GM23338 (cell line): ENCODE measurements around the gene ESPNL. TPM values are rescaled to one million over a fixed set of nuclear protein-coding genes. Genes with fewer than 3 reads are reported as not detected.

Experiments used
- ATAC-seq: fragments of 200-7000 bp; cut with Tn5 transposase; 3 replicates; pipeline ENCODE4 v1.9.1; 2020
- DNase-seq: peaks from one replicate; pipeline ENCODE4 v3.0.0-alpha.2; 2015; ENCODE audit warnings: low spot score
- H2AFZ ChIP-seq: fragments of 200-600 bp; sonication (generic); 2 replicates; pipeline ENCODE4 v1.8.0; 2016; ENCODE audit warnings: antibody characterized with exemption, mild to moderate bottlenecking, moderate library complexity
- H3F3A ChIP-seq: fragments of 200-600 bp; sonication (generic); replicated peaks from 2 replicates; pipeline ENCODE4 v1.8.0; 2017; ENCODE audit warnings: antibody characterized with exemption, mixed run types, low read depth
- H3K27ac ChIP-seq: fragments of 200-600 bp; sonication (generic); 2 replicates; pipeline ENCODE4 v1.6.1; 2016; ENCODE audit warnings: low read depth
- H3K27me3 ChIP-seq: fragments of 200-600 bp; sonication (generic); 2 replicates; pipeline ENCODE4 v1.8.0; 2016; ENCODE audit warnings: mild to moderate bottlenecking, mixed run types, moderate library complexity; ENCODE audit not compliant: insufficient read depth
- H3K36me3 ChIP-seq: fragments of 200-600 bp; sonication (generic); 2 replicates; pipeline ENCODE4 v1.8.0; 2016; ENCODE audit warnings: mild to moderate bottlenecking; ENCODE audit not compliant: insufficient read depth
- H3K4me1 ChIP-seq: fragments of 200-600 bp; sonication (generic); 2 replicates; pipeline ENCODE4 v1.8.0; 2016; ENCODE audit warnings: mild to moderate bottlenecking, moderate library complexity; ENCODE audit not compliant: insufficient read depth
- H3K4me2 ChIP-seq: fragments of 200-600 bp; sonication (generic); 2 replicates; pipeline ENCODE4 v1.7.1; 2017; ENCODE audit warnings: mixed run types
- H3K4me3 ChIP-seq: fragments of 200-600 bp; sonication (generic); 2 replicates; pipeline ENCODE4 v1.6.1; 2016; ENCODE audit warnings: mixed run types
- H3K79me2 ChIP-seq: fragments of 200-600 bp; sonication (generic); replicated peaks from 2 replicates; pipeline ENCODE4 v1.8.0; 2017; ENCODE audit warnings: mild to moderate bottlenecking; ENCODE audit not compliant: insufficient read depth
- H3K9me2 ChIP-seq: fragments of 200-600 bp; sonication (generic); 2 replicates; pipeline ENCODE4 v1.8.0; 2017; ENCODE audit not compliant: insufficient read depth
- H4K20me1 ChIP-seq: fragments of 200-600 bp; sonication (generic); replicated peaks from 2 replicates; pipeline ENCODE4 v1.8.0; 2017; ENCODE audit warnings: mild to moderate bottlenecking; ENCODE audit not compliant: insufficient read depth
- H3K27ac Mint-ChIP-seq: 2 replicates; pipeline ENCODE4 v1.8.0; 2020; ENCODE audit warnings: inconsistent platforms, mild to moderate bottlenecking, moderate library complexity, mixed read lengths
- H3K27me3 Mint-ChIP-seq: 3 replicates; pipeline ENCODE4 v1.8.0; 2022; ENCODE audit warnings: low read depth, mild to moderate bottlenecking, moderate library complexity, mixed read lengths, inconsistent platforms; ENCODE audit not compliant: insufficient read depth, poor library complexity
- H3K36me3 Mint-ChIP-seq: 3 replicates; pipeline ENCODE4 v1.8.0; 2021; ENCODE audit warnings: low read depth, mild to moderate bottlenecking, inconsistent platforms, moderate library complexity, mixed read lengths
- H3K4me1 Mint-ChIP-seq: 3 replicates; pipeline ENCODE4 v1.8.0; 2020; ENCODE audit warnings: mild to moderate bottlenecking, inconsistent platforms, mixed read lengths
- H3K4me3 Mint-ChIP-seq: 3 replicates; pipeline ENCODE4 v1.8.0; 2021; ENCODE audit warnings: moderate library complexity, mild to moderate bottlenecking, inconsistent platforms, mixed read lengths
- H3K9me3 Mint-ChIP-seq: 3 replicates; pipeline ENCODE4 v1.8.0; 2020; ENCODE audit warnings: moderate library complexity, mild to moderate bottlenecking, inconsistent platforms, mixed read lengths
- CREB1 ChIP-seq: fragments of 250-450 bp; sonication (Bioruptor Pico); IDR thresholded peaks from 2 replicates; pipeline ENCODE4 v1.5.0; 2020; ENCODE audit warnings: low read depth, mild to moderate bottlenecking, moderate library complexity
- EZH2 ChIP-seq: fragments of 200-600 bp; sonication (generic); IDR thresholded peaks from one replicate; pipeline ENCODE4 v1.8.0; 2017; ENCODE audit warnings: antibody characterized with exemption, mild to moderate bottlenecking, low read depth; ENCODE audit not compliant: unreplicated experiment
- EZH2phosphoT487 ChIP-seq: fragments of 200-600 bp; sonication (generic); IDR thresholded peaks from one replicate; pipeline ENCODE4 v1.8.1; 2018; ENCODE audit warnings: antibody characterized with exemption; ENCODE audit not compliant: unreplicated experiment
- JUNB ChIP-seq: IDR thresholded peaks from one replicate; pipeline ENCODE4 v1.6.1; 2016; ENCODE audit warnings: antibody characterized with exemption; ENCODE audit not compliant: unreplicated experiment
- NANOG ChIP-seq: IDR thresholded peaks from 2 replicates; pipeline ENCODE4 v1.6.1; 2016; ENCODE audit warnings: antibody characterized with exemption, borderline replicate concordance
- POLR2AphosphoS5 ChIP-seq: IDR thresholded peaks from 2 replicates; pipeline ENCODE4 v1.6.1; 2016; ENCODE audit warnings: antibody characterized with exemption, low read depth
- STAT1 ChIP-seq: IDR thresholded peaks from one replicate; pipeline ENCODE4 v1.6.1; 2016; ENCODE audit warnings: antibody characterized with exemption; ENCODE audit not compliant: unreplicated experiment
- ZNF114 ChIP-seq: fragments of 250-450 bp; sonication (Bioruptor Pico); IDR thresholded peaks from 2 replicates; pipeline ENCODE4 v1.5.0; 2020; ENCODE audit warnings: mild to moderate bottlenecking, moderate library complexity
- ZNF331 ChIP-seq: fragments of 250-450 bp; sonication (Bioruptor Pico); IDR thresholded peaks from 2 replicates; pipeline ENCODE4 v1.5.0; 2020; ENCODE audit warnings: low read depth, mild to moderate bottlenecking, moderate library complexity
- polyA plus RNA-seq: library from polyadenylated mRNA; unstranded; fragments of >200 nt; fragmentation: Nextera tagmentation; extraction: Ambion mirVana; gene quantifications from 2 replicates; pipeline ENCODE4 v1.2.1, GENCODE V29; 2016
- total RNA-seq: library from RNA; depleted of rRNA; stranded (reverse); fragments of >200 nt; shearing (Covaris generic); gene quantifications from 2 replicates; pipeline ENCODE4 v1.2.3, GENCODE V29; 2014
- TF ChIP-seq, protein P1 (sequence below): fragments of 250-450 bp; sonication (Bioruptor Pico); IDR thresholded peaks from 2 replicates; pipeline ENCODE4 v1.5.0; 2020; ENCODE audit warnings: mild to moderate bottlenecking, moderate library complexity
- TF ChIP-seq, protein P2 (sequence below), 2 experiments: fragments of 200-600 bp in 1 of 2; sonication (generic) in 1 of 2; conservative IDR thresholded peaks; 2 replicates each; pipeline versions ENCODE4 v1.5.1 to v1.6.1; 2016 to 2017; ENCODE audit warnings: antibody characterized with exemption in 2 of 2, low read depth in 2 of 2, mild to moderate bottlenecking in 2 of 2, moderate library complexity in 1 of 2
- TF ChIP-seq, protein P3 (sequence below): IDR thresholded peaks from one replicate; pipeline ENCODE4 v1.6.1; 2018; ENCODE audit warnings: antibody characterized with exemption; ENCODE audit not compliant: unreplicated experiment
- TF ChIP-seq, protein P4 (sequence below): IDR thresholded peaks from 2 replicates; pipeline ENCODE4 v1.6.1; 2016; ENCODE audit warnings: antibody characterized with exemption

ESPNL gene
- total and polyA plus RNA-seq, 2 experiments from 2014 or later: 0.44 to 3.1 TPM

DNA sequence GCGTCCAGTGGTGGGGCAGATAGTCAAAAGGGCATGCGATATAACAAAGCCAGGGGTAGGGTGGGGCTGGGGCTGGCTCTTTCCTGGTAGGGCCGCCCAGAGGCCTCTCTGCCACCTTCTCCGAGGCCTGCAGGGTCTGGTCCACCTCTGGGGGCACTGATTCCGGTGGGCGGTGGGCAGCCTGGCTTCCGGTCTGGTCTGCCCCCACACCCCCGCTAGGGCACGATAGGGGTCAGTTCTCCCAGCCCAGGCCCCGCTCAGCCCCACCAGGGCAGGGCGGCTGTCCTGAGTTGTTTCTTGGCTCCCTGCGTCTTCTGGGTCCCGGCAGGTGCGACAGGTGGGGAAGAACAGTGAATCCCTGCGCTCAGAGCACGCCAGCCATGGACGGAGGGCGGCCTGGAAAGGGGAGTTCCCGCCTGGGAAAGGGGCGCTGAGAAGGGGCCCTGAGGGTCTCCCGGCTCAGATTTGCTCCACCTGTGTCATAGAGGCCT is 57.9 kb downstream of the ESPNL start:
- Mint-ChIP-seq H3K4me3 (peak overlapping the region; percentile 76), H3K36me3 (no peaks in the 10 kb centered on the region), H3K27ac (no peak overlapping the region), H3K4me1 (peaks cover 14% of the 10 kb centered on the region), H3K27me3 (peaks cover 44% of the 10 kb centered on the region), H3K9me3 (peaks cover 3% of the 10 kb centered on the region; the same call in 1 of the 3 replicates)
- Histone ChIP-seq H3K4me1 (peaks cover 13% of the 10 kb centered on the region), H3K27me3 (peaks cover 40% of the 10 kb centered on the region), H3K4me2 (peak overlapping the region; percentile 85), H3K27ac (no peak overlapping the region), H2AFZ (peak overlapping the region; percentile 93), H4K20me1 (no peaks in the 10 kb centered on the region), H3K9me2 (no peaks in the 10 kb centered on the region), H3K4me3 (peak overlapping the region; percentile 87), H3K36me3 (no peaks in the 10 kb centered on the region), H3K79me2 (no peaks in the 10 kb centered on the region), H3F3A (0 out of 2 replicates have a peak, but pooled peaks cover 8% of the 10 kb centered on the region)
- DNase-seq (peak; percentile 64), ATAC-seq (peak; percentile 41)
- TF ChIP-seq CREB1 (CRISPR knock-in tag): no peak
- TF ChIP-seq STAT1: no peak
- TF ChIP-seq, protein P1, sequence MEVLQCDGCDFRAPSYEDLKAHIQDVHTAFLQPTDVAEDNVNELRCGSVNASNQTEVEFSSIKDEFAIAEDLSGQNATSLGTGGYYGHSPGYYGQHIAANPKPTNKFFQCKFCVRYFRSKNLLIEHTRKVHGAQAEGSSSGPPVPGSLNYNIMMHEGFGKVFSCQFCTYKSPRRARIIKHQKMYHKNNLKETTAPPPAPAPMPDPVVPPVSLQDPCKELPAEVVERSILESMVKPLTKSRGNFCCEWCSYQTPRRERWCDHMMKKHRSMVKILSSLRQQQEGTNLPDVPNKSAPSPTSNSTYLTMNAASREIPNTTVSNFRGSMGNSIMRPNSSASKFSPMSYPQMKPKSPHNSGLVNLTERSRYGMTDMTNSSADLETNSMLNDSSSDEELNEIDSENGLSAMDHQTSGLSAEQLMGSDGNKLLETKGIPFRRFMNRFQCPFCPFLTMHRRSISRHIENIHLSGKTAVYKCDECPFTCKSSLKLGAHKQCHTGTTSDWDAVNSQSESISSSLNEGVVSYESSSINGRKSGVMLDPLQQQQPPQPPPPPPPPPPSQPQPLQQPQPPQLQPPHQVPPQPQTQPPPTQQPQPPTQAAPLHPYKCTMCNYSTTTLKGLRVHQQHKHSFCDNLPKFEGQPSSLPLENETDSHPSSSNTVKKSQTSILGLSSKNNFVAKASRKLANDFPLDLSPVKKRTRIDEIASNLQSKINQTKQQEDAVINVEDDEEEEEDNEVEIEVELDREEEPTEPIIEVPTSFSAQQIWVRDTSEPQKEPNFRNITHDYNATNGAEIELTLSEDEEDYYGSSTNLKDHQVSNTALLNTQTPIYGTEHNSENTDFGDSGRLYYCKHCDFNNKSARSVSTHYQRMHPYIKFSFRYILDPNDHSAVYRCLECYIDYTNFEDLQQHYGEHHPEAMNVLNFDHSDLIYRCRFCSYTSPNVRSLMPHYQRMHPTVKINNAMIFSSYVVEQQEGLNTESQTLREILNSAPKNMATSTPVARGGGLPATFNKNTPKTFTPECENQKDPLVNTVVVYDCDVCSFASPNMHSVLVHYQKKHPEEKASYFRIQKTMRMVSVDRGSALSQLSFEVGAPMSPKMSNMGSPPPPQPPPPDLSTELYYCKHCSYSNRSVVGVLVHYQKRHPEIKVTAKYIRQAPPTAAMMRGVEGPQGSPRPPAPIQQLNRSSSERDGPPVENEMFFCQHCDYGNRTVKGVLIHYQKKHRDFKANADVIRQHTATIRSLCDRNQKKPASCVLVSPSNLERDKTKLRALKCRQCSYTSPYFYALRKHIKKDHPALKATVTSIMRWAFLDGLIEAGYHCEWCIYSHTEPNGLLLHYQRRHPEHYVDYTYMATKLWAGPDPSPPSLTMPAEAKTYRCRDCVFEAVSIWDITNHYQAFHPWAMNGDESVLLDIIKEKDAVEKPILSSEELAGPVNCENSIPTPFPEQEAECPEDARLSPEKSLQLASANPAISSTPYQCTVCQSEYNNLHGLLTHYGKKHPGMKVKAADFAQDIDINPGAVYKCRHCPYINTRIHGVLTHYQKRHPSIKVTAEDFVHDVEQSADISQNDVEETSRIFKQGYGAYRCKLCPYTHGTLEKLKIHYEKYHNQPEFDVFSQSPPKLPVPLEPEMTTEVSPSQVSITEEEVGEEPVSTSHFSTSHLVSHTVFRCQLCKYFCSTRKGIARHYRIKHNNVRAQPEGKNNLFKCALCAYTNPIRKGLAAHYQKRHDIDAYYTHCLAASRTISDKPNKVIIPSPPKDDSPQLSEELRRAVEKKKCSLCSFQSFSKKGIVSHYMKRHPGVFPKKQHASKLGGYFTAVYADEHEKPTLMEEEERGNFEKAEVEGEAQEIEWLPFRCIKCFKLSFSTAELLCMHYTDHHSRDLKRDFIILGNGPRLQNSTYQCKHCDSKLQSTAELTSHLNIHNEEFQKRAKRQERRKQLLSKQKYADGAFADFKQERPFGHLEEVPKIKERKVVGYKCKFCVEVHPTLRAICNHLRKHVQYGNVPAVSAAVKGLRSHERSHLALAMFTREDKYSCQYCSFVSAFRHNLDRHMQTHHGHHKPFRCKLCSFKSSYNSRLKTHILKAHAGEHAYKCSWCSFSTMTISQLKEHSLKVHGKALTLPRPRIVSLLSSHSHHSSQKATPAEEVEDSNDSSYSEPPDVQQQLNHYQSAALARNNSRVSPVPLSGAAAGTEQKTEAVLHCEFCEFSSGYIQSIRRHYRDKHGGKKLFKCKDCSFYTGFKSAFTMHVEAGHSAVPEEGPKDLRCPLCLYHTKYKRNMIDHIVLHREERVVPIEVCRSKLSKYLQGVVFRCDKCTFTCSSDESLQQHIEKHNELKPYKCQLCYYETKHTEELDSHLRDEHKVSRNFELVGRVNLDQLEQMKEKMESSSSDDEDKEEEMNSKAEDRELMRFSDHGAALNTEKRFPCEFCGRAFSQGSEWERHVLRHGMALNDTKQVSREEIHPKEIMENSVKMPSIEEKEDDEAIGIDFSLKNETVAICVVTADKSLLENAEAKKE (CRISPR knock-in tag): no peak
- no peak for TF ChIP-seq JUNB
- TF ChIP-seq ZNF114: no peak
- no peak for TF ChIP-seq NANOG
- TF ChIP-seq, protein P2, sequence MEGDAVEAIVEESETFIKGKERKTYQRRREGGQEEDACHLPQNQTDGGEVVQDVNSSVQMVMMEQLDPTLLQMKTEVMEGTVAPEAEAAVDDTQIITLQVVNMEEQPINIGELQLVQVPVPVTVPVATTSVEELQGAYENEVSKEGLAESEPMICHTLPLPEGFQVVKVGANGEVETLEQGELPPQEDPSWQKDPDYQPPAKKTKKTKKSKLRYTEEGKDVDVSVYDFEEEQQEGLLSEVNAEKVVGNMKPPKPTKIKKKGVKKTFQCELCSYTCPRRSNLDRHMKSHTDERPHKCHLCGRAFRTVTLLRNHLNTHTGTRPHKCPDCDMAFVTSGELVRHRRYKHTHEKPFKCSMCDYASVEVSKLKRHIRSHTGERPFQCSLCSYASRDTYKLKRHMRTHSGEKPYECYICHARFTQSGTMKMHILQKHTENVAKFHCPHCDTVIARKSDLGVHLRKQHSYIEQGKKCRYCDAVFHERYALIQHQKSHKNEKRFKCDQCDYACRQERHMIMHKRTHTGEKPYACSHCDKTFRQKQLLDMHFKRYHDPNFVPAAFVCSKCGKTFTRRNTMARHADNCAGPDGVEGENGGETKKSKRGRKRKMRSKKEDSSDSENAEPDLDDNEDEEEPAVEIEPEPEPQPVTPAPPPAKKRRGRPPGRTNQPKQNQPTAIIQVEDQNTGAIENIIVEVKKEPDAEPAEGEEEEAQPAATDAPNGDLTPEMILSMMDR (conservative IDR thresholded peaks at IDR 0.05; ENCODE audit: low read depth in 2 of 2): no peak
- TF ChIP-seq, protein P3, sequence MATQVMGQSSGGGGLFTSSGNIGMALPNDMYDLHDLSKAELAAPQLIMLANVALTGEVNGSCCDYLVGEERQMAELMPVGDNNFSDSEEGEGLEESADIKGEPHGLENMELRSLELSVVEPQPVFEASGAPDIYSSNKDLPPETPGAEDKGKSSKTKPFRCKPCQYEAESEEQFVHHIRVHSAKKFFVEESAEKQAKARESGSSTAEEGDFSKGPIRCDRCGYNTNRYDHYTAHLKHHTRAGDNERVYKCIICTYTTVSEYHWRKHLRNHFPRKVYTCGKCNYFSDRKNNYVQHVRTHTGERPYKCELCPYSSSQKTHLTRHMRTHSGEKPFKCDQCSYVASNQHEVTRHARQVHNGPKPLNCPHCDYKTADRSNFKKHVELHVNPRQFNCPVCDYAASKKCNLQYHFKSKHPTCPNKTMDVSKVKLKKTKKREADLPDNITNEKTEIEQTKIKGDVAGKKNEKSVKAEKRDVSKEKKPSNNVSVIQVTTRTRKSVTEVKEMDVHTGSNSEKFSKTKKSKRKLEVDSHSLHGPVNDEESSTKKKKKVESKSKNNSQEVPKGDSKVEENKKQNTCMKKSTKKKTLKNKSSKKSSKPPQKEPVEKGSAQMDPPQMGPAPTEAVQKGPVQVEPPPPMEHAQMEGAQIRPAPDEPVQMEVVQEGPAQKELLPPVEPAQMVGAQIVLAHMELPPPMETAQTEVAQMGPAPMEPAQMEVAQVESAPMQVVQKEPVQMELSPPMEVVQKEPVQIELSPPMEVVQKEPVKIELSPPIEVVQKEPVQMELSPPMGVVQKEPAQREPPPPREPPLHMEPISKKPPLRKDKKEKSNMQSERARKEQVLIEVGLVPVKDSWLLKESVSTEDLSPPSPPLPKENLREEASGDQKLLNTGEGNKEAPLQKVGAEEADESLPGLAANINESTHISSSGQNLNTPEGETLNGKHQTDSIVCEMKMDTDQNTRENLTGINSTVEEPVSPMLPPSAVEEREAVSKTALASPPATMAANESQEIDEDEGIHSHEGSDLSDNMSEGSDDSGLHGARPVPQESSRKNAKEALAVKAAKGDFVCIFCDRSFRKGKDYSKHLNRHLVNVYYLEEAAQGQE: no peak
- TF ChIP-seq EZH2: no peak
- TF ChIP-seq, protein P4, sequence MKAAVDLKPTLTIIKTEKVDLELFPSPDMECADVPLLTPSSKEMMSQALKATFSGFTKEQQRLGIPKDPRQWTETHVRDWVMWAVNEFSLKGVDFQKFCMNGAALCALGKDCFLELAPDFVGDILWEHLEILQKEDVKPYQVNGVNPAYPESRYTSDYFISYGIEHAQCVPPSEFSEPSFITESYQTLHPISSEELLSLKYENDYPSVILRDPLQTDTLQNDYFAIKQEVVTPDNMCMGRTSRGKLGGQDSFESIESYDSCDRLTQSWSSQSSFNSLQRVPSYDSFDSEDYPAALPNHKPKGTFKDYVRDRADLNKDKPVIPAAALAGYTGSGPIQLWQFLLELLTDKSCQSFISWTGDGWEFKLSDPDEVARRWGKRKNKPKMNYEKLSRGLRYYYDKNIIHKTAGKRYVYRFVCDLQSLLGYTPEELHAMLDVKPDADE: no peak
- no peak for TF ChIP-seq POLR2AphosphoS5
- no peak for TF ChIP-seq EZH2phosphoT487
- no peak for TF ChIP-seq ZNF331 (CRISPR knock-in tag)
